Effector memory CD4-positive, alpha-beta T cell (primary cell): Measurements from ENCODE around the gene AIM2.
A peak's percentile ranks its signal among the peaks of the same experiment; 100 is the strongest.
"Not testable (repeated sequence)": the region's sequence is repeated elsewhere in the genome, so short reads cannot be mapped to it uniquely, and the experiment has no call there.

Experiments
- DNase-seq, 3 donors: peaks; one replicate each; pipeline ENCODE4 v3.0.0-alpha.2; 2020
- H3K27ac ChIP-seq: 2 replicates; pipeline ENCODE4 v1.7.0; 2013; ENCODE audit warnings: mild to moderate bottlenecking, low read length, moderate library complexity; ENCODE audit not compliant: insufficient read depth, poor library complexity, severe bottlenecking
- H3K27me3 ChIP-seq: replicated peaks from 2 replicates; pipeline ENCODE4 v1.7.0; 2013; ENCODE audit warnings: mild to moderate bottlenecking, low read length; ENCODE audit not compliant: insufficient read depth, control insufficient read depth, poor library complexity, severe bottlenecking
- H3K36me3 ChIP-seq: 2 replicates; pipeline ENCODE4 v1.7.0; 2013; ENCODE audit warnings: mild to moderate bottlenecking, low read length, moderate library complexity; ENCODE audit not compliant: control insufficient read depth, insufficient read depth
- H3K4me1 ChIP-seq: 2 replicates; pipeline ENCODE4 v1.7.0; 2013; ENCODE audit warnings: low read length, mild to moderate bottlenecking; ENCODE audit not compliant: control insufficient read depth, insufficient read depth, poor library complexity, severe bottlenecking
- H3K4me3 ChIP-seq: 2 replicates; pipeline ENCODE4 v1.7.0; 2013; ENCODE audit warnings: low read length, low read depth, mild to moderate bottlenecking; ENCODE audit not compliant: insufficient read depth, poor library complexity, severe bottlenecking
- H3K9me3 ChIP-seq: 2 replicates; pipeline ENCODE4 v1.7.0; 2013; ENCODE audit warnings: mild to moderate bottlenecking, low read length, moderate library complexity; ENCODE audit not compliant: control insufficient read depth

The AIM2 gene

DNA sequence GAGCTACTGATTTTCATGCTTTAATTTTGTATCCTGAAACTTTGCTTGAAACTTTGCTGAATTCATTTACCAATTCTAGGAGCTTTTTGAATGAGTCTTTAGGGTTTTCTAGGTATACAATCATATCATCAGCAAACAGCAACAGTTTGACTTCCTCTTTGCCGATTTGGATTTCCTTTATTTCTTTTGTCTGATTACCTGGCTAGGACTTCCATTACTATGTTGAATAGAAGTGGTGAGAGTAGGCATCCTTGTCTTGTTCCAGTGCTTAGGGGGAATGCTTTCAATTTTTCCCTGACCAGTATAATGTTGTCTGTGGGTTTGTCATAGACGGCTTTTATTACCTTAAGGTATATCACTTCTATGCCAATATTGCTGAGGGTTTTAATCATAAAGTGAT is 49.7 kb downstream of the AIM2 start:
- H3K9me3 ChIP-seq, H3K4me3 ChIP-seq, DNase-seq, H3K27ac ChIP-seq, H3K27me3 ChIP-seq: not testable (repeated sequence)
- Histone ChIP-seq H3K36me3 (peaks cover 38% of the 10 kb centered on the region), H3K4me1 (peaks cover 12% of the 10 kb centered on the region)

DNA sequence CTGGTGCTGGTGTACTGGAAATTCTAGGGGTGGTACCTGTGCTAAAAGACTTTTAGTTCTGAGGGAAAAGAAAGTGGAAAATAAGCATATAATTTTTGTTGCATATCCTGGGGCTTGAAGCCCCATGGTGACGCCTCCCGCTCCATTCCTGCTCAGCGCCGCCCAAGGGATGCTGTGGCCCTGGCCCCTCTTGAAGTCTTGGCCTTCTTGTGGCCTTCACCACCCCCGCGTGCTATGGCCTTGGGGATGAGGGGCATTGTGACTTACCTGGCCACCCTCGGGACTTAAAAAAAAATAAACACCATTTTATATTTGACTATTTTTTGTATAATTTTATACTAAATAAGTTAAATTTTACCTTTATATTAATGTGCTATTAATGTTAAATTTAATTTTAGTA is 51.5 kb downstream of the AIM2 start:
- H3K36me3 ChIP-seq: peaks cover 36% of the 10 kb centered on the region
- no peak overlapping the region for H3K27ac ChIP-seq
- H3K9me3 ChIP-seq: no peaks in the 10 kb centered on the region
- DNase-seq: no peak
- no peaks in the 10 kb centered on the region for H3K27me3 ChIP-seq
- peaks cover 8% of the 10 kb centered on the region for H3K4me1 ChIP-seq
- H3K4me3 ChIP-seq: no peak overlapping the region

- DNase-seq: no peak
- Histone ChIP-seq H3K4me1 (peaks cover 12% of the 10 kb centered on the region), H3K27me3 (no peaks in the 10 kb centered on the region), H3K27ac (no peak overlapping the region), H3K36me3 (peaks cover 36% of the 10 kb centered on the region), H3K9me3 (no peaks in the 10 kb centered on the region), H3K4me3 (no peak overlapping the region)
Observed at GRCh38 chr1:159023723-159024122, 52.8 kb downstream of the AIM2 start.

- H3K4me1 ChIP-seq: peaks cover 26% of the 10 kb centered on the region
- peak; percentile 45 to 60 (median 47) for DNase-seq
- H3K27me3 ChIP-seq: no peaks in the 10 kb centered on the region
- H3K27ac ChIP-seq: peak overlapping the region; percentile 60
- H3K9me3 ChIP-seq: no peaks in the 10 kb centered on the region
- peak overlapping the region; percentile 10 for H3K4me3 ChIP-seq
- peaks cover 39% of the 10 kb centered on the region for H3K36me3 ChIP-seq
Observed at GRCh38 chr1:159015440-159015909, 61.1 kb downstream of the AIM2 start.

DNA sequence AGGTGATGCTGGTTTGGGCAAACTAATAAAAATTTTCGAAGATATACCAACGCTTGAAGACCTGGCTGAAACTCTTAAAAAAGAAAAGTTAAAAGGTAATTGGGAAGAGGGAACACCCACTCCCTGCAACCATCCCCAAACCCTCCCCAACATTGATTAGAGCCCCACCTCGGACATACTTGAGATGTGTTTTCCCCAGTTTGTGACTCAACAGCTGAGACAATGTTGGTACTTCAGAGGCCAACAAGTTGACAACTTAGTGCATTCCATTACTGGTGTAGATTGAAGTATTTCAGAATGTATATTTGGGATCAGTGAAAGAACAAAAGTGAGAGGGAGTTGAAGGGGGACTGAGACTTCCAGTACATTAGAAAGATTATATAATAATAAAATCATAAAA is 61.7 kb downstream of the AIM2 start:
- peak overlapping the region; percentile 45 for H3K4me3 ChIP-seq

GRCh38 chr1:159014003-159014571 is 62.5 kb downstream of the AIM2 start:
- H3K9me3 ChIP-seq: no peaks in the 10 kb centered on the region
- H3K4me3 ChIP-seq: peak overlapping the region; percentile 45
- H3K27ac ChIP-seq: peak overlapping the region; percentile 60
- H3K4me1 ChIP-seq: peaks cover 26% of the 10 kb centered on the region
- H3K36me3 ChIP-seq: peaks cover 29% of the 10 kb centered on the region
- DNase-seq: no peak
- no peaks in the 10 kb centered on the region for H3K27me3 ChIP-seq

More for the DNA sequence above, 61.7 kb downstream of the AIM2 start:
- peak overlapping the region; percentile 60 for H3K27ac ChIP-seq
- peaks cover 32% of the 10 kb centered on the region for H3K36me3 ChIP-seq
- peaks cover 25% of the 10 kb centered on the region for H3K4me1 ChIP-seq
- no peaks in the 10 kb centered on the region for H3K27me3 ChIP-seq
- no peak for DNase-seq
- no peaks in the 10 kb centered on the region for H3K9me3 ChIP-seq

DNA sequence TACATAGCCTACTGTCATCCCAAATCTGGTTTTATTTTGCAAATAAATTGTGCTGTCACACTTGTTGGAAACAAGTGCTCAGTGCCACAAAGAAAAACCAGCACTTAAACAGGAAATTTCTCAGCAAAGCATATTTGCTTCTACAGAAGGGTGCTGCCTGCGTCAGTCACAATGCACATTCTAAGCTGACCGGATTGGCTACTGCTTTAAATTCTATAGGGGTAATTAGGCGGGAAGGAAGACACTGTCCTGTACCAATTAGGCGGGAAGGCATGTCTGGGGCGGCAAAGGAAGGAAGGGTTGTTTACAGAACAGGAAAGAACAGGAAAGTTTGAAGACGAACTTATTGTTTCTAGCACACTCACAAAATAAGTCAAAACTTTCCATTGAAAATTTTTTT is 64.1 kb downstream of the AIM2 start:
- Histone ChIP-seq H3K27me3 (no peaks in the 10 kb centered on the region), H3K4me1 (peaks cover 36% of the 10 kb centered on the region), H3K36me3 (peaks cover 14% of the 10 kb centered on the region), H3K9me3 (no peaks in the 10 kb centered on the region), H3K27ac (peak overlapping the region; percentile 55), H3K4me3 (peak overlapping the region; percentile 45)
- DNase-seq: peak in 2 of 3 donors; percentile 29 to 32
